HG03139 (cell line): ENCODE results near the gene FERMT3.

ENCODE experiments used
- ATAC-seq: cut with Tn5 transposase; IDR thresholded peaks from one replicate; pipeline ENCODE4 v1.9.1; 2021; ENCODE audit not compliant: unreplicated experiment

Gene FERMT3

DNA sequence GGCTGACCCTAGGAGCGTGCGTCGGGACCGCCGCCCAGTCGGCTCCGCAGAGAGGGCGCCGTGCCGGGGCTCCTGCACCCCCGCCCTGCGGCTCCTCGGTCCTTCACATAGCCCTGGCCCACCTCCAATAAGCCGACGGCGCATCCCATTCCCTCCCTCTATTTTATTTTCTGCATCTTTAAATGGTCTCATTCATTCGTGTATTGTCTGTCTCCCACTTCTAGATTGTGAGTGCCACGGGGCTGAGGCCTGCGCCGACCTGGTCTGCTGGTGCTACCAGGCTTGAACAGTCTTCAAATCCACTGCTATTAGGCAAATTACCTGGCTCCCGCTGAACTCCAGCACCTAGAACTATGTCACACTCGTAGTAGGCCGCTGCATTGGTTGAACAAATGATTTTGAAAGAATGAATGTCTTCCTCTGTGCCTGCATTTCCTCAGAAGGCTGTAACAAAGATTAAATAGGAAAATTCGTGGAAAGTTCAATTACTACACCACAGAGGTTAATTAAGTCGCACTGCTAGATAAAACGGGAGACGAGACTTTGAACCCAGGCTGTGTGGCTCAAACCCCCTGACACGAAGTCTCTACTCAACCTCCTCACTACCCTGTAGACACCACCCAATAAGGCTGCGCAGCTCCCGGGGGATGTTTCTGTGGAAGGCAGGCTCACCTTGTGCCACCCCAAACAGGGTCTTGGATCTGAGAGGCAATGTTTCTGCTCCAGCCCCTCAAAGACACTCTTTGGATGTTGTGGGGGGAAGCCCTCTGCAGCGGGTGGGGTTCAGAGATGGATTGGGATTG is 41.4 kb downstream of the FERMT3 start:
- no peak for ATAC-seq

- ATAC-seq, result no peak
Observed at GRCh38 chr11:64248578-64248977, 42.1 kb downstream of the FERMT3 start.

- no peak for ATAC-seq
Observed at GRCh38 chr11:64249038-64249437, 42.5 kb downstream of the FERMT3 start.

GRCh38 chr11:64249563-64250414 is 43.3 kb downstream of the FERMT3 start:
- ATAC-seq, result no peak

DNA sequence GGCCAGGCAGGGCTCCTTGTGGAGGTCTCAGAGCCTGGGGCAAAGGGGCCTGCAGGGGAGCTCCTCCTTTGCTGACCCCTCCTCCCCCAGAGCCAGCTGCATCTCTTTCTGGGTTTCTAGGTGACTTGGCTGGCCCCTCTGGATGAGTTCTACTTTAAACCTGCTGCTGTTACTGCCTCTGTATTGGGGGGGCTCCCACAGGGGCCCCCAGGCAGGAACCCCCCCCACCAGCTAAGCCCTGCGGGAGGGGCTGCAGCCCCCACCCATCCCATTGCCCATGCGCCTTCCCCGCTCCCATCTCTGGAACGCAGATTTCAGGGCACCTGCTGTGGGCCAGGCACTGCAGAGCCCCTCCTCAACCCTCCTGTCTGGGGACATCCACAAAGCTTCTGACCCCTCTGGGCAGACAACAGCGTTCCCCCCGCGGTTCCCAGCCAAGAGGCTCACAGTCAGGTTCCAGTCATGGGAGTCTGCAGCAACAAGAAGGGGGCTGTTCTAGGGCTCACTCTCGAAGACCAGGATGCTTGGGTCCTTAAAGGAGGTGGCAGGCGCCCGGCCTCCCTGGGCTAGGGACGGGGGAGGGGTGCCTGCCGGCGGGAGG is 44.0 kb downstream of the FERMT3 start:
- ATAC-seq, result no peak

GRCh38 chr11:64251016-64251752 is 44.7 kb downstream of the FERMT3 start, which contains the start of gene PLCB3:
Gene PLCB3, plus strand, starts transcription at chr11:64251530. Its CDS starts 120 bp downstream, at chr11:64251650.
- ATAC-seq, result peak; percentile 39

GRCh38 chr11:64251753-64252002 is 45.2 kb downstream of the FERMT3 start:
- ATAC-seq, result peak; percentile 13

GRCh38 chr11:64252003-64252872 is 45.7 kb downstream of the FERMT3 start:
- ATAC-seq, result no peak

DNA sequence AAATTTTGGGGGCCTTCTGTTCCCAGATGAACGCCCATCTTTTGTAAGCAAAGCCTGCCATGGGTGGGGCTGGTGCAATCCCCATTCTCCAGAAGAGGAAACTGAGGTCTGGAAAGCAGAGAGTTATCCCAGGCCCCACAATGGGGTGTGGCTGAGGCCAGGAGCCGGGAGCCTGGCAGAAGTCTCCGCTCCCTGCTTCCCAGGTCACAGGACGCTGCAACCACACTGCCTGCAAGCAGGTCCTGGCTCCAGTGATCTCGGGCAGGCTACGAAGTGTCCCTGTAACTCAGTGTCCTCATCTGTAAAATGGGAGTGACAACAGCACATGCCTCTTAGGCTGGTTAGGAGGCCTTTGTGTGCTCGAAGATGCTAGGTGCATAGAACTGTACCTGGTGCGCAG is 46.5 kb downstream of the FERMT3 start:
- no peak for ATAC-seq

GRCh38 chr11:64253481-64253880 is 47.0 kb downstream of the FERMT3 start:
- no peak for ATAC-seq

GRCh38 chr11:64254326-64254725 is 47.8 kb downstream of the FERMT3 start:
- no peak for ATAC-seq

- ATAC-seq, result no peak
Observed at GRCh38 chr11:64255135-64256128, 48.9 kb downstream of the FERMT3 start.

DNA sequence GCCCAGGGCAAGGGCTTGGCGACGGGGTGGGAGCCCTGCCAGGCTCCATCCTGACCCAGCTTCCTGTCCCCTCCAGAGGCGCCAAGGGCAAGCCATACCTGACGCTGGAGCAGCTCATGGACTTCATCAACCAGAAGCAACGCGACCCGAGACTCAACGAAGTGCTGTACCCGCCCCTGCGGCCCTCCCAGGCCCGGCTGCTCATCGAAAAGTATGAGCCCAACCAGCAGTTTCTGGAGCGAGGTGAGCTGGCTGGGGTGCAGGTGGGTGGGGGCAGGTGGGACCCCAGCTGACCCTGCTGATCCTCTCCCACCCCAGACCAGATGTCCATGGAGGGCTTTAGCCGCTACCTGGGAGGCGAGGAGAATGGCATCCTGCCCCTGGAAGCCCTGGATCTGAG is 49.8 kb downstream of the FERMT3 start:
- no peak for ATAC-seq

DNA sequence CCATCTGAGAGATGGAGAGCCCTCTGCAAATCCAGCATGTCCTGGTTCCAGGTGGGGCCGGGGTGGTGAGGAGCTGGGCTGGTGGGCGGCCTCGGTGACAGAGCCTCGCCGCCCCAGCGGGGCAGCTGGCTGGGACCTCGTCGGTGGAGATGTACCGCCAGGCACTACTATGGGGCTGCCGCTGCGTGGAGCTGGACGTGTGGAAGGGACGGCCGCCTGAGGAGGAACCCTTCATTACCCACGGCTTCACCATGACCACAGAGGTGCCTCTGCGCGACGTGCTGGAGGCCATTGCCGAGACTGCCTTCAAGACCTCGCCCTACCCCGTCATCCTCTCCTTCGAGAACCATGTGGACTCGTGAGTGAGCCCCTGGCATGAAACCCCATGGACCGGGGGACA is 51.8 kb downstream of the FERMT3 start:
- ATAC-seq, result no peak

GRCh38 chr11:64258946-64259532 is 52.5 kb downstream of the FERMT3 start:
- ATAC-seq, result no peak

DNA sequence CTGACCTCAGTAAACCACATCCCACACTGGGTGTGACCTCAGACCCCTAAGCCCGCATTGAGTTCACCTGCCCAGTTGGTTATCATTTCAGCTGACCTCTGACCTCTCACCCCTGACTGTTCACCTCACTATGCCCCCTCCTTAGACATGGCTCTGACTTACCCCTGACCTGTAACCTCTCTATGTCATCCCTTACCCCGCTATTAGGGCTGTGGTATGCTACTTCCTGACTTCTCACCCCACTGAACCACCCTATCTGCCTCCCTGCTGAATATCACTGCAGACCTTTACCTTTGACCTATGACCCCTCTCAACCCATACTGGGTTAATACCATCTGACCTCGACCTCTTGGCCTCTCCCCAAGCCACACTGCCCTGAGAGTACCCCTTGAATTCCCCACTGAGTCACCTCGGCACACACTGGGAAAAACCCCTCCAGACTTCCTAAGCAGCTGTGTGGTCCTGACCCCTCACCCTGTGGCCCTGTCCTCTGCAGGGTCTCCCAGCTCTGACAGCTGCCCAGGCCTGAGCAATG is 53.1 kb downstream of the FERMT3 start:
- ATAC-seq, result no peak

DNA sequence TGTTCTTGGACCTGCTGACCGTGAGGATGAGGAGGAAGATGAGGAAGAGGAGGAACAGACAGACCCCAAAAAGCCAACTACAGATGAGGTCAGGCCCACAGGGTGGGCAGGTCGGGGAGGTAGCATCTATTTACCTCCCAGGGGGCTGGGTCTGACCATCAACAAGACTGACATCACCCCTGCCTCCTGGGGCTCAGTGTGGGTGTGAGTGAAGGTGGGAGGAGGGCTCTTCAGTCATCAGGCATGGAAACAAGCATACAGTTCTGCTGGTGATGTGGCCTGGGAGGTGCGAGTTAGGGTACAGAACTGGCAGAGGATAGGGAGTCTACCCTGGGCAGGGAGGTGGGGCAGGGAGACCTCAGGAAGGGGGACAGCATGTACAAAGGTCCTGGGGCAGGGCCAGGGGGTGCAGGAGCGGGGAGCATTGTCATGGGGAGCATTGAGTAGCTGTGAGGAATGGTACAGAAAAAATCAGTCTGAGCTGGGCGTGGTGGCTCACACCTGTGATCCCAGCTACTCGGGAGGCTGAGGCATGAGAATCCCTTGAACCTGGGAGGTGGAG is 53.7 kb downstream of the FERMT3 start:
- no peak for ATAC-seq

DNA sequence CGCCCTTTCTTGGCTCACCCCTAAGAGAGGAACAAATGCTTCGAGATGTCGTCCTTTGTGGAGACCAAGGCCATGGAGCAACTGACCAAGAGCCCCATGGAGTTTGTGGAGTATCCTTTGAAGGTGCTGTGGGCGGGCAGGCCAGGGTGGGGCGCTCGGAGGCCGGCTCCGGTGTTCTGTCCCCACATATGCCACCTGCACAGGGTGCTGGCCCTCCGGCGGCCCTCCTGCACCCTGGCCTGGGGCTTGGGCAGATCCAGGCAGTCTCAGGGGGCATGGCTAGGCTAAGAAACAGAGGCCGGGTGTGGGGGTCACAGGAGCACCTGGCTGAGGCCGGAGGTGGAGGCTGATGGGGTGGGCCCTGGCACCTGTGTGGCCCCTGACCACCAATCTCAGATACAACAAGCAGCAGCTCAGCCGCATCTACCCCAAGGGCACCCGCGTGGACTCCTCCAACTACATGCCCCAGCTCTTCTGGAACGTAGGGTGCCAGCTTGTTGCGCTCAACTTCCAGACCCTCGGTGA is 55.1 kb downstream of the FERMT3 start:
- no peak for ATAC-seq
